Measurements from ENCODE around the gene CHCHD6. TPM values are rescaled to one million over a fixed set of nuclear protein-coding genes. Genes with fewer than 3 reads are reported as not detected.

CHCHD6 gene
- total RNA-seq, 2 experiments from 2014 or later: 5.4 to 7.4 TPM

DNA sequence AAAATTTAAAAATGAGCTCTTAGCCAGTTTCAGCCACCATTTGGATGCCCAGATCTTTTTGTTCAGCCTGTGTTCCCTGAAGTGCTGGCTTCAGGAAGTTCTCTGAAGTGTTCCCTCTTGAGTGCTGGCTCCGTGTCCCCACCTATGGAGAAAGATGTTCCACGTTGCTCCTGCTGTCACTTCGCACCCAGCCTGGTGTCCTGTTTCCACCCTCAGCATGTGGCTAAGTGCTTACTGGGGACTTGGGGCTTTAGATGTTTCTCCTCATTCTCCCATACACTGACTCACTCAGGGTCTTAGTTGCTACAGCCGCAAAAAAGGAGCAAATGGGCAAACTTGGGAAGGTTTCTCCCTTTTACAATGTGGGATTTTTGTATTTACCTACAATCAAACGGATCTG is 16.6 kb downstream of the CHCHD6 start:
- Mint-ChIP-seq H3K4me1 (no peaks in the 10 kb centered on the region), H3K9me3 (no peaks in the 10 kb centered on the region), H3K4me3 (no peak overlapping the region), H3K36me3 (ENCODE audit: low read depth) (peaks cover 5% of the 10 kb centered on the region), H3K27me3 (no peaks in the 10 kb centered on the region), H3K27ac (no peak overlapping the region)
- no peak for DNase-seq
- ChIA-PET POLR2A (no interaction called here), CTCF (interaction anchor here (0.5 kb wide), 1 partner anchor 826 kb away, joined by 8 read pairs; no protein-coding TSS in a partner anchor)

- no peaks in the 10 kb centered on the region for H3K4me1 Mint-ChIP-seq
- POLR2A ChIA-PET: no interaction called here
These were observed 17.2 kb downstream of the CHCHD6 start for GRCh38 chr3:126721246-126721645.

GRCh38 chr3:126723237-126723636 is 19.2 kb downstream of the CHCHD6 start:
- ChIA-PET POLR2A (no interaction called here), CTCF (no interaction called here)
- no peaks in the 10 kb centered on the region for H3K27me3 Mint-ChIP-seq
- H3K4me1 Mint-ChIP-seq: no peaks in the 10 kb centered on the region
- H3K9me3 Mint-ChIP-seq: no peaks in the 10 kb centered on the region
- no peak overlapping the region for H3K4me3 Mint-ChIP-seq
- no peak for DNase-seq
- H3K27ac Mint-ChIP-seq: no peak overlapping the region
- H3K36me3 Mint-ChIP-seq (ENCODE audit: low read depth): peaks cover 5% of the 10 kb centered on the region

More at GRCh38 chr3:126721246-126721645, 17.2 kb downstream of the CHCHD6 start:
- H3K27ac Mint-ChIP-seq: no peak overlapping the region
- DNase-seq: no peak
- no peaks in the 10 kb centered on the region for H3K27me3 Mint-ChIP-seq
- CTCF ChIA-PET: no interaction called here
- no peak overlapping the region for H3K4me3 Mint-ChIP-seq
- H3K9me3 Mint-ChIP-seq: no peaks in the 10 kb centered on the region
- peaks cover 5% of the 10 kb centered on the region for H3K36me3 Mint-ChIP-seq (ENCODE audit: low read depth)

GRCh38 chr3:126723801-126724200 is 19.8 kb downstream of the CHCHD6 start:
- POLR2A ChIA-PET: no interaction called here
- Mint-ChIP-seq H3K27me3 (no peaks in the 10 kb centered on the region), H3K4me3 (no peak overlapping the region), H3K27ac (no peak overlapping the region), H3K36me3 (ENCODE audit: low read depth) (peaks cover 5% of the 10 kb centered on the region), H3K9me3 (no peaks in the 10 kb centered on the region), H3K4me1 (no peaks in the 10 kb centered on the region)
- CTCF ChIA-PET: no interaction called here
- no peak for DNase-seq

DNA sequence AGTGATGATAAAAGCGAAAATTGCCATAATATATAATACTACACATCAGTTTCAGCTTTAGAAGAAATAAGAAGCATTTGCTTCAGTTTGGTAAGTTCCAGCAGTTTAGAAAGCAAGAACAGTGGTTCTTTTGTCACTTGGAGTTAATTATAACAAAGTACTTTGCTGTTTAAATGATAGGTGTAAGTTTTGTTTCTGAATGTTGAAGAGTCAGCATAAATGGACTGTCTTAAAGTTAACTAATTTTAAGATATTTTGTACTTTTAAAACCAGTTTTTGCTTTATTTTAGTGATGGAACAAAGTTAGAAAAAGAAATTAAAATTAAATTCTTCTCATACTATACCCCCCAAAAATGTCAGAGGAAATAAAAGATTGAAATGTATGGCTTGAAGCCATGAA is 24.6 kb downstream of the CHCHD6 start:
- H3K36me3 Mint-ChIP-seq (ENCODE audit: low read depth): peaks cover 5% of the 10 kb centered on the region

DNA sequence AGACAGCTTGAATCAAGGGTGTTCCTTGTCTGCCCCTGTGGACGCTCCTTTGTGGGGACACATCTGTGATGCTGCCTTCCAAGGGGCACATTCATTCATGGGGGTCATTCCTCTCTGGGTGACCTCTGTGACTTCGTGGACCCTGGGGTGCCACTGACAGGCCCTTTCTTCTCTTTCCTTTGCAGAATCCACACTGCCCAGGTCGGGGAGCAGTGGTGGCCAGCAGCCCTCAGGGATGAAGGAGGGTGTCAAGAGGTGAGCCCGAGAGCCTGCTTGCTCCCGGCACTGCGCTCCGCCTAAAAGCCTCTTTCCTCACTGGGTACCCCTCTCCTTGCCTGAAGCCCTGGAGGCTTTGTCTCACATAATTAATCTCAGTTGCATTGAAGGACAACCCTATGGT is 26.3 kb downstream of the CHCHD6 start:
- H3K36me3 Mint-ChIP-seq (ENCODE audit: low read depth): no peaks in the 10 kb centered on the region
- no peak overlapping the region for H3K4me3 Mint-ChIP-seq
- H3K4me1 Mint-ChIP-seq: peaks cover 12% of the 10 kb centered on the region
- no peak for DNase-seq
- no peak overlapping the region for H3K27ac Mint-ChIP-seq
- CTCF ChIA-PET: interaction anchor here (0.6 kb wide), 1 partner anchor 284 kb away, joined by 3 read pairs; no protein-coding TSS in a partner anchor
- H3K9me3 Mint-ChIP-seq: no peaks in the 10 kb centered on the region
- POLR2A ChIA-PET: no interaction called here
- no peaks in the 10 kb centered on the region for H3K27me3 Mint-ChIP-seq

More for the DNA sequence above, 24.6 kb downstream of the CHCHD6 start:
- no peak overlapping the region for H3K27ac Mint-ChIP-seq
- DNase-seq: no peak
- POLR2A ChIA-PET: no interaction called here
- no peaks in the 10 kb centered on the region for H3K27me3 Mint-ChIP-seq
- CTCF ChIA-PET: no interaction called here
- H3K4me1 Mint-ChIP-seq: peaks cover 12% of the 10 kb centered on the region
- no peaks in the 10 kb centered on the region for H3K9me3 Mint-ChIP-seq
- no peak overlapping the region for H3K4me3 Mint-ChIP-seq

DNA sequence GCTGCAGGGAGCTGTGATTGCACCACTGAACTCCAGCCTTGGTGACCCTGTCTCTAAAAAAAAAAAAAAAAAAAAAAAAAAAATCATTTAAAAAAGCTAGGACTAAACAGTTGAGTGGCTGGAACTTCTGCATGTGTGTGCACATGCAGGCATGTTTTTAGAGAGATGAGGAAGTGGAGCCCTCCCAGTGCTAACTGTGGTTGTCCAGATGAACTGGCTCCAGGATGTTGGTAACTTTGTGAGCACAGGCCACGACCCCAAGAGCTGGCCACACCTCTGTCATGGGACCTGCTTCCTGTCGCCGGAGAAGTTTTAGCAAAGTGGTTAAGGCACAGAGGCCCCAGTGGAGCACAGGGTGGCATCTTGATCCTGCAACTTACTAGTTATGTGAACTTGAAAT is 27.0 kb downstream of the CHCHD6 start:
- Mint-ChIP-seq H3K4me3 (no peak overlapping the region), H3K27me3 (no peaks in the 10 kb centered on the region), H3K36me3 (ENCODE audit: low read depth) (no peaks in the 10 kb centered on the region), H3K27ac (no peak overlapping the region), H3K4me1 (peaks cover 12% of the 10 kb centered on the region), H3K9me3 (no peaks in the 10 kb centered on the region)
- POLR2A ChIA-PET: no interaction called here
- DNase-seq: peak; percentile 26
- CTCF ChIA-PET: interaction anchor here (0.6 kb wide), 1 partner anchor 283 kb away, joined by 3 read pairs; no protein-coding TSS in a partner anchor

DNA sequence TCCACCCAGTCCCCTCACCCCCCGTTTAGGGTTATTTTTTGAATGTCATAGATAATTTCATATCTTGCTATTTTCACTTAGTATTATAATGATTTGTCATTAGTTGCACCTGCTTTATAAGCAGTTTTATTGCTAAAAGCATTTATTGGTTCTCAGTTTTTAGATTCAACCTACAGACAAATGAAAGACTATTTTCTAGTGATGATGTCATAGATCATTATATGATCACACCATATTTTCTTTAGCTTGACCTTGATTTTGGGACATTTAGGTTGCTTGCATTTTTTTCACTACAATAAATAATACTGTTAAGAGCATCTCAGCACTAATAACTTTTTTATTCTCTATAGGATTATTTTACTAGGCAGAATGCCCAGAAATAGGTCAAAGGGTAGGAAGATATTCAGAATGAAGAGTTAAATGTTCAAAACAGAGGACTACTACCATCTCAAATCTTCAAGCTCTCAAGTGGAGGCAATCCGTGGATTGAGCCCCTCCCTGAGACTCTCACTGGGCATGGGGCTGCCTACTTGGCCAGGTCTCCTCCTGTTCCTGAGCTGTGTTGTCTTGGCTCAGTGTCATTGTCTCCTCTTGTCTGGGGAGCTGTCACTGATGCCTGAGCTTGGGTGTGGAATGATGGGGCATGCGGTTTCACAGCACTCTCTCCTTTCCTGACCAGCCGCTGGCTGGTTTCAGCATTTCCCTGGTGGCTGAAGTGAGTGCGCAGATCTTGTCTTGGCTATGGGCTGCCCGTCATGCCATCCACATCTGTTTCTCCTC is 28.4 kb downstream of the CHCHD6 start:
- Mint-ChIP-seq H3K27ac (no peak overlapping the region), H3K9me3 (no peaks in the 10 kb centered on the region), H3K4me1 (peaks cover 12% of the 10 kb centered on the region), H3K27me3 (no peaks in the 10 kb centered on the region), H3K4me3 (no peak overlapping the region), H3K36me3 (ENCODE audit: low read depth) (peaks cover 3% of the 10 kb centered on the region)
- ChIA-PET CTCF (interaction anchor here (0.6 kb wide), 2 partner anchors 1089 to 1404 kb away, joined by 3 read pairs; no protein-coding TSS in a partner anchor), POLR2A (no interaction called here)
- no peak for DNase-seq

DNA sequence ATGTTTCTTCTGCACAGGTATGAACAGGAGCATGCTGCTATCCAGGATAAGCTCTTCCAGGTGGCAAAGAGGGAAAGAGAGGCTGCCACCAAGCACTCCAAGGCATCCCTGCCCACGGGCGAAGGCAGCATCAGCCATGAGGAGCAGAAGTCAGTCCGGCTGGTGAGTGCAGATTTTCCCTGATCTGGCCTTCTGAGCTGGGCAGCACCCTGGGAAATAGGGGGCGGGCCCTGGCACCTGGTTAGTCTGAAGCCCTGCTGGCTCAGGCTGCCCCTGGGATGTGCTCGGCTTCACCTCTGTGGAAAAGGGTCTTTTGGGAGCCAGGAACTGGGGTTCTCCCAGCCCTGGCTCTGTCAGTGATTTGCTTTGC is 29.0 kb downstream of the CHCHD6 start:
- H3K4me3 Mint-ChIP-seq: no peak overlapping the region
- peaks cover 7% of the 10 kb centered on the region for H3K36me3 Mint-ChIP-seq (ENCODE audit: low read depth)
- no peak for DNase-seq
- H3K27me3 Mint-ChIP-seq: no peaks in the 10 kb centered on the region
- CTCF ChIA-PET: no interaction called here
- peak overlapping the region; percentile 54 for H3K27ac Mint-ChIP-seq
- H3K4me1 Mint-ChIP-seq: peaks cover 12% of the 10 kb centered on the region
- H3K9me3 Mint-ChIP-seq: peaks cover under 1% of the 10 kb centered on the region
- POLR2A ChIA-PET: no interaction called here

- DNase-seq: no peak
- Mint-ChIP-seq H3K4me1 (peaks cover 12% of the 10 kb centered on the region), H3K4me3 (no peak overlapping the region), H3K27ac (no peak overlapping the region), H3K36me3 (ENCODE audit: low read depth) (peaks cover 13% of the 10 kb centered on the region), H3K27me3 (no peaks in the 10 kb centered on the region), H3K9me3 (peaks cover 12% of the 10 kb centered on the region)
- ChIA-PET CTCF (no interaction called here), POLR2A (no interaction called here)
These were observed 30.2 kb downstream of the CHCHD6 start for GRCh38 chr3:126734106-126734723.

DNA sequence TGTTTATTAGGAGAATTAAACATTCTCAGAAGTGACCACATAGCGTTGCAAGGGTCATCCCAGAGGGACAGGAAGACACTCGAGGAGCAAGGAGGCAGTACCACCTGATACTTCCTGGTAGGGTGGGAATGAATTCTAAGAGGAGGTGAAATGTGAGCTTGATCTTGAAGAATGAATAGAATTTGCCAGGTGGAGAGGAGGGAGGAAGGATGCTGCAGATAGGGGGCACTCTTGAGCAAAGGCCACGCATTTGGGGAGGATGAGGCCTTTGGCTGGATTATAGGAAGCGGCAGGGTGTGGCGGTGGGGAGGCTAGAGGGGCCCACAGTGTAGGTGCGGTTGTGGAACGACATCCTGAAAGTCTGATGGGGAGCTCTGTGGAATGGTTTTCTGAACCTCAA is 33.5 kb downstream of the CHCHD6 start:
- no peak for DNase-seq
- Mint-ChIP-seq H3K4me1 (no peaks in the 10 kb centered on the region), H3K4me3 (no peak overlapping the region), H3K27ac (no peak overlapping the region), H3K27me3 (no peaks in the 10 kb centered on the region), H3K9me3 (peaks cover 16% of the 10 kb centered on the region), H3K36me3 (ENCODE audit: low read depth) (peaks cover 17% of the 10 kb centered on the region)
- CTCF ChIA-PET: interaction anchor here (1.0 to 1.2 kb wide), 2 partner anchors 25 to 245 kb away, joined by 3 to 5 read pairs; partner anchors contain the start of gene PLXNA1
- POLR2A ChIA-PET: no interaction called here

DNA sequence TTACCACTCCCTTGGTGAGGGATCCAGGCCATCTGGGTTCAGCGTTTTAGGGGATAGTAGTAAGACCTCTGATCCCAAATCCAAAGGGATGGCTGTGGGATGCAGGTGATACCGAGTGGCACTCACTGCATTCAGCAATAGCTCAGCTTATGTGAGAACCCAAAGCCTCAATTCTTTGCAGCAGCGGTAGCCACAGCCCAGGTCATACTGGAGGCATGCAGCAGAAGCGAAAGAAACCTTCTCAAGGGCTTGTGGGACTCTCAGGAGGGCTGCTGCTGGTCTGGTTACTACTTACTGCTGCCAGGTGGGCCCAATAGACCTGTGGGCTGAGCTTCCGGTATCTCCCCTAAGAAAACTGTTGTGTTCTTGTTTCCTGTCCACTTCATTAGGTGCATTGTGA is 38.0 kb downstream of the CHCHD6 start:
- Mint-ChIP-seq H3K27me3 (no peaks in the 10 kb centered on the region), H3K27ac (no peak overlapping the region), H3K4me1 (peaks cover 1% of the 10 kb centered on the region), H3K36me3 (ENCODE audit: low read depth) (peaks cover 14% of the 10 kb centered on the region), H3K9me3 (peaks cover 16% of the 10 kb centered on the region), H3K4me3 (no peak overlapping the region)
- DNase-seq: no peak
- POLR2A ChIA-PET: no interaction called here
- CTCF ChIA-PET: no interaction called here

GRCh38 chr3:126743350-126743749 is 39.3 kb downstream of the CHCHD6 start:
- Mint-ChIP-seq H3K4me3 (no peak overlapping the region), H3K27me3 (no peaks in the 10 kb centered on the region), H3K9me3 (peaks cover 12% of the 10 kb centered on the region), H3K36me3 (ENCODE audit: low read depth) (peaks cover 8% of the 10 kb centered on the region), H3K27ac (no peak overlapping the region), H3K4me1 (peaks cover 1% of the 10 kb centered on the region)
- no peak for DNase-seq
- ChIA-PET POLR2A (no interaction called here), CTCF (no interaction called here)

Measured in activated CD4-positive, alpha-beta T cell treated with anti-CD3 and anti-CD28 coated beads, Interleukin-2, amount 10 ng/mL, durations not matched to agents 7 days and 5 days (primary cell).